Adrenal gland (tissue), 12 donors: ENCODE data around the gene MYO5B. TPM values are rescaled to one million over a fixed set of nuclear protein-coding genes. Genes with fewer than 3 reads are reported as not detected.
A peak's percentile ranks its signal among the peaks of the same experiment; 100 is the strongest.

Experiments
- DNase-seq, 7 donors: peaks; one replicate each; pipeline ENCODE4 v3.0.0-alpha.2; 2019 to 2020
- H3K27ac ChIP-seq, 5 donors: fragments of 200-600 bp; sonication (generic) in 4 of 5; 1 replicate in 3 of 5; 2 replicates in 2 of 5; pipeline versions ENCODE4 v1.5.1 to v1.8.0; 2016 to 2020; ENCODE audit warnings: mild to moderate bottlenecking in 1 of 5
- H3K27me3 ChIP-seq: fragments of 200-600 bp; 2 replicates; pipeline ENCODE4 v1.8.0; 2021
- H3K36me3 ChIP-seq, 2 donors: fragments of 200-600 bp; replicated peaks in 1 of 2; 1 replicate in 1 of 2; 2 replicates in 1 of 2; pipeline versions ENCODE4 v1.5.1 to v1.8.0; 2018 to 2022
- H3K4me1 ChIP-seq, 2 donors: fragments of 200-600 bp; replicated peaks in 1 of 2; 1 replicate in 1 of 2; 2 replicates in 1 of 2; pipeline versions ENCODE4 v1.5.1 to v1.8.0; 2018 to 2021
- H3K4me3 ChIP-seq, 4 donors: fragments of 200-600 bp; sonication (generic) in 3 of 4; one replicate each; pipeline ENCODE4 v1.5.1; 2016 to 2018
- H3K9me3 ChIP-seq, 3 donors: fragments of 200-600 bp; sonication (generic) in 1 of 3; replicated peaks in 1 of 3; 1 replicate in 2 of 3; 2 replicates in 1 of 3; pipeline versions ENCODE4 v1.5.1 to v1.8.0; 2016 to 2021
- POLR2A ChIP-seq, 2 donors: fragments of 450-650 bp; IDR thresholded peaks; one replicate each; pipeline ENCODE4 v1.6.1; 2017; ENCODE audit warnings: antibody characterized with exemption in 2 of 2, mild to moderate bottlenecking in 2 of 2, moderate library complexity in 1 of 2
- WGBS, 4 donors: extraction: QIAGEN DNeasy Blood & Tissue Kit in 2 of 4; methylation state at CpG; one replicate each; pipeline versions ENCODE4 v1.1.5 to v1.1.7; 2013 to 2017; 5-methylcytosine and 5-hydroxymethylcytosine counted together
- intact Hi-C, 2 donors: fragments of 100-400 bp; cut with DNase I; formaldehyde crosslinking; loops; one replicate each; pipeline versions ENCODE4 v1.14.1 to v1.15.0; 2022 to 2023
- polyA plus RNA-seq, 3 donors: library from polyadenylated mRNA; stranded (reverse); fragments of 200-250 nt in 2 of 3; fragments of 350-450 nt in 1 of 3; fragmentation: Illumina TruSeq in 1 of 3; extraction: RNeasy Lipid Tissue Mini Kit (QIAGEN cat#74804) in 1 of 3; gene quantifications; one replicate each; pipeline ENCODE4 v1.2.3, GENCODE V29; 2013 to 2014
- total RNA-seq, 9 donors: library from RNA; depleted of rRNA in 4 of 9; stranded (reverse); fragments of >200 nt in 4 of 9; fragments of 120-200 nt in 1 of 9; fragmentation: NEBNext Ultra II Directional in 1 of 9; extraction: Animal tissue kit (Norgen Biotek cat#: 25700) in 1 of 9; gene quantifications; one replicate each; pipeline versions ENCODE4 v1.1.0 to v1.2.4, GENCODE V29; 2013 to 2023
- TF ChIP-seq, protein P1 (sequence below), 6 experiments: fragments of 450-650 bp in 4 of 6; fragments of 200-600 bp in 2 of 6; sonication (generic) in 1 of 6; IDR thresholded peaks; 1 replicate in 5 of 6; 2 replicates in 1 of 6; pipeline versions ENCODE4 v1.5.1 to v1.8.0; 2016 to 2021; ENCODE audit warnings: antibody characterized with exemption in 6 of 6, mild to moderate bottlenecking in 2 of 6, moderate library complexity in 1 of 6
- donor health status: healthy with polysubstance abuse.
- donor health status: Bipolar disorder and iron deficiency.
- donor health status: DM: yes; HTN: yes; CAD: no.
- donor health status: DM: no; HTN: no; CAD: no.
- donor health status: DM: no; HTN: no; CAD: no.
- donor health status: DM: yes; HTN: yes; CAD: no.

The MYO5B gene
- total and polyA plus RNA-seq, 12 donors = 0.61 to 9.3 (median 2.9) TPM

DNA sequence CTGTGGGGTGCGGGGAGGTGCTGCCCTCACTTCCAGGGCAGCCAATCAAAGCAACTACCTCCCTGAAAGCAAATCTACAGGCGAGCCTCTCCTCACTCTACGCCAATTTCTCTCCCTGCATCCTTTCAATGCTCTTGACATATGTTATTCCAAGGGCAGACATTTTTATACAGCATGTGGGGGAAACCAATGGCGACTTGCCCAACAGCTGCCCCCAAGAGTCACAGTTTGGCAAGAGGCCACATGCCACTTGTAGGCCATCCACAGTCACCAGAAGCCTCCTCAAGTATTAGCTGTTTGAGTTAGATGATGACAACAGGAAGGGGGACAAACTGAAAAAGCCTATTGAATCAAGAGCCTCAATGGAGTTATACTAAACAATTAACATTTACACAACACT, 114.6 kb downstream of the MYO5B start:
- H3K27ac ChIP-seq = no peak overlapping the region
- no peak for DNase-seq
- no peaks in the 10 kb centered on the region for H3K9me3 ChIP-seq
- H3K4me3 ChIP-seq = no peak overlapping the region
- no peaks in the 10 kb centered on the region for H3K4me1 ChIP-seq
- TF ChIP-seq, protein P1, sequence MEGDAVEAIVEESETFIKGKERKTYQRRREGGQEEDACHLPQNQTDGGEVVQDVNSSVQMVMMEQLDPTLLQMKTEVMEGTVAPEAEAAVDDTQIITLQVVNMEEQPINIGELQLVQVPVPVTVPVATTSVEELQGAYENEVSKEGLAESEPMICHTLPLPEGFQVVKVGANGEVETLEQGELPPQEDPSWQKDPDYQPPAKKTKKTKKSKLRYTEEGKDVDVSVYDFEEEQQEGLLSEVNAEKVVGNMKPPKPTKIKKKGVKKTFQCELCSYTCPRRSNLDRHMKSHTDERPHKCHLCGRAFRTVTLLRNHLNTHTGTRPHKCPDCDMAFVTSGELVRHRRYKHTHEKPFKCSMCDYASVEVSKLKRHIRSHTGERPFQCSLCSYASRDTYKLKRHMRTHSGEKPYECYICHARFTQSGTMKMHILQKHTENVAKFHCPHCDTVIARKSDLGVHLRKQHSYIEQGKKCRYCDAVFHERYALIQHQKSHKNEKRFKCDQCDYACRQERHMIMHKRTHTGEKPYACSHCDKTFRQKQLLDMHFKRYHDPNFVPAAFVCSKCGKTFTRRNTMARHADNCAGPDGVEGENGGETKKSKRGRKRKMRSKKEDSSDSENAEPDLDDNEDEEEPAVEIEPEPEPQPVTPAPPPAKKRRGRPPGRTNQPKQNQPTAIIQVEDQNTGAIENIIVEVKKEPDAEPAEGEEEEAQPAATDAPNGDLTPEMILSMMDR (IDR thresholded peaks at IDR 0.05) = no peak
- no peak for TF ChIP-seq POLR2A (IDR thresholded peaks at IDR 0.05)
- intact Hi-C loops = no loop called here
- H3K36me3 ChIP-seq = no peaks in the 10 kb centered on the region
- 63 to 76% (median 68%) methylated on average over 4 of the region's 4 CpGs for WGBS, 4 donors
- H3K27me3 ChIP-seq = no peaks in the 10 kb centered on the region

DNA sequence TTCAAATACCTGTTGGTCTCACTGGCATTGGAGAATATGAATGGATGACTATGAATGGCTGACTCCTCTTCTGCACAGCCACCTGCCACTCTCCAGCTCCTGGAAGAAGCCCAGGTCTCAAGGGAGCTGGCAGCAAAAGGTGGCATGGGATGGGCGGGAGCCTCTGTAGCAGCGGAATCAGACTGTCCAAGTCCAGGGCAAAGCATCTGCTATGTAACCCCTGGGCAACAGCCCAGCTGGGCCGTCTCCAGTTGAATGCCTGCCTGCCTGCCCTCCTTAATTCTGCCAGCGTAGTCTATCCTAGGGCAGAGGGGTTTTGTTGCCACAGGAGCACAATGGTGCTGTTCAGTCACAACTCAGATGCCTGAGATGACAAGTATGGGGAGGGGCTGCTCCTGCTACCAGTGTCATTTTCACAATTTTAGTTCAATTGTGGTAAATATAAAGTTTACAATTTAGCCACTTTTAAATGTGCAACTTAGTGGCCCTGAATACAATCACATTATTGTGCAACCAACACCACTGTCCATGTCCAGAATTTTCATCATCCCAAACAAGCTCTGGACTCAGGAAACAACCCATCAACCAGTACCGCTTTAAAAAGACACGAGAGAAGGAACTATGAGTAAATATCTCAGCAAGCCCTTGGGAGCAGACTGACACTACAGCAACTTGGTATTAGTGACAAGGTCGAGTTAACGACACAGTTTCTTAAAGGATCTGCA, 115.2 kb downstream of the MYO5B start:
- H3K27ac ChIP-seq = no peak overlapping the region
- intact Hi-C loops = no loop called here
- H3K36me3 ChIP-seq = no peaks in the 10 kb centered on the region
- 32 to 45% (median 40%) methylated on average over 8 of the region's 8 CpGs for WGBS, 4 donors
- no peaks in the 10 kb centered on the region for H3K4me1 ChIP-seq
- no peak overlapping the region for H3K4me3 ChIP-seq
- TF ChIP-seq, protein P1 (IDR thresholded peaks at IDR 0.05) = no peak
- no peak for TF ChIP-seq POLR2A (IDR thresholded peaks at IDR 0.05)
- H3K9me3 ChIP-seq = no peaks in the 10 kb centered on the region
- no peaks in the 10 kb centered on the region for H3K27me3 ChIP-seq
- DNase-seq = peak; percentile 56 to 76 (median 73)

- H3K27ac ChIP-seq = no peak overlapping the region
- H3K27me3 ChIP-seq = no peaks in the 10 kb centered on the region
- WGBS, 4 donors = 67 to 84% (median 76%) methylated on average over 6 of the region's 6 CpGs
- H3K4me1 ChIP-seq = no peaks in the 10 kb centered on the region
- no peak for DNase-seq
- intact Hi-C loops = no loop called here
- no peaks in the 10 kb centered on the region for H3K36me3 ChIP-seq
- no peaks in the 10 kb centered on the region for H3K9me3 ChIP-seq
- no peak for TF ChIP-seq POLR2A (IDR thresholded peaks at IDR 0.05)
- TF ChIP-seq, protein P1 (IDR thresholded peaks at IDR 0.05) = no peak
- no peak overlapping the region for H3K4me3 ChIP-seq
Observed at GRCh38 chr18:50076277-50076676, 118.7 kb downstream of the MYO5B start.

DNA sequence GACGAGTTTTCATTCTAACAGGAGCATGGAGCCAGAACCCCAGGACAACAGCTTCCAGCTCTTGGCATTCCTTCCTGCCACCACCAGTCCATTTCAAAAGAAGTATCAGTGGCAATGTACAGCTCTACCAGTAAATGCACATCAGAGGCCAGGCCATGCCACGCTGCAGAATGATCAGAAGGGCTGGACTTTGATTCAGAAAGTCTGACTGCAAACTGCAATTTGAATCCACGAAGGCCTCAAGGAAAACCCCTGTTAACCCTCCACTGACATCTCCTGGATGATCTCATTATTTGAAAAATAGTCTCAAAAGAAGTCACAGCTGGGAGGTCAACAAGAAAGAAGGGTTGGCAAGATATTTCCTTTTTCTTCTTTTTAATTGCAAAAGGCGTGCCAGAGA, 119.2 kb downstream of the MYO5B start:
- H3K27ac ChIP-seq = no peak overlapping the region
- no peak overlapping the region for H3K4me3 ChIP-seq
- intact Hi-C loops = no loop called here
- TF ChIP-seq, protein P1 (IDR thresholded peaks at IDR 0.05) = no peak
- no peak for TF ChIP-seq POLR2A (IDR thresholded peaks at IDR 0.05)
- no peaks in the 10 kb centered on the region for H3K9me3 ChIP-seq
- H3K27me3 ChIP-seq = no peaks in the 10 kb centered on the region
- no peak for DNase-seq
- WGBS, 4 donors = 52 to 59% (median 58%) methylated on average over 4 of the region's 4 CpGs
- no peaks in the 10 kb centered on the region for H3K4me1 ChIP-seq
- no peaks in the 10 kb centered on the region for H3K36me3 ChIP-seq
